Glutamatergic neuron (in vitro differentiated cells): ENCODE results near the gene CHRNB1. TPM values are rescaled to one million over a fixed set of nuclear protein-coding genes. Genes with fewer than 3 reads are reported as not detected.
A peak's percentile ranks its signal among the peaks of the same experiment; 100 is the strongest.

Source experiments
- DNase-seq: peaks from one replicate; pipeline ENCODE4 v3.0.0; 2022
- H3K27ac Mint-ChIP-seq: one replicate; pipeline ENCODE4 v1.8.0; 2020; ENCODE audit warnings: mild to moderate bottlenecking, mixed read lengths, inconsistent platforms; ENCODE audit not compliant: unreplicated experiment
- H3K27me3 Mint-ChIP-seq: one replicate; pipeline ENCODE4 v1.8.0; 2020; ENCODE audit warnings: mild to moderate bottlenecking, moderate library complexity, mixed read lengths, inconsistent platforms; ENCODE audit not compliant: unreplicated experiment
- H3K36me3 Mint-ChIP-seq: one replicate; pipeline ENCODE4 v1.8.0; 2020; ENCODE audit warnings: mild to moderate bottlenecking, mixed read lengths, inconsistent platforms; ENCODE audit not compliant: unreplicated experiment
- H3K4me1 Mint-ChIP-seq: one replicate; pipeline ENCODE4 v1.8.0; 2020; ENCODE audit warnings: mild to moderate bottlenecking, low read depth, mixed read lengths, inconsistent platforms; ENCODE audit not compliant: unreplicated experiment
- H3K4me3 Mint-ChIP-seq: one replicate; pipeline ENCODE4 v1.8.0; 2020; ENCODE audit warnings: mild to moderate bottlenecking, mixed read lengths, inconsistent platforms; ENCODE audit not compliant: unreplicated experiment
- H3K9me3 Mint-ChIP-seq: one replicate; pipeline ENCODE4 v1.8.0; 2020; ENCODE audit warnings: mild to moderate bottlenecking, moderate library complexity, mixed read lengths, inconsistent platforms; ENCODE audit not compliant: unreplicated experiment
- total RNA-seq: library from RNA; stranded (reverse); fragmentation: NEBNext Ultra II Directional; extraction: Animal tissue kit (Norgen Biotek cat#: 25700); gene quantifications from one replicate; pipeline ENCODE4 v1.2.1, GENCODE V29; 2021; ENCODE audit not compliant: unreplicated experiment
- TF ChIP-seq, protein P1 (sequence below): fragments of 200-600 bp; sonication (generic); IDR thresholded peaks from one replicate; pipeline ENCODE4 v1.5.0; 2021; ENCODE audit not compliant: partially characterized antibody, unreplicated experiment

CHRNB1 gene
- total RNA-seq, 1 donor from 2014 or later, result 16.4 TPM

DNA sequence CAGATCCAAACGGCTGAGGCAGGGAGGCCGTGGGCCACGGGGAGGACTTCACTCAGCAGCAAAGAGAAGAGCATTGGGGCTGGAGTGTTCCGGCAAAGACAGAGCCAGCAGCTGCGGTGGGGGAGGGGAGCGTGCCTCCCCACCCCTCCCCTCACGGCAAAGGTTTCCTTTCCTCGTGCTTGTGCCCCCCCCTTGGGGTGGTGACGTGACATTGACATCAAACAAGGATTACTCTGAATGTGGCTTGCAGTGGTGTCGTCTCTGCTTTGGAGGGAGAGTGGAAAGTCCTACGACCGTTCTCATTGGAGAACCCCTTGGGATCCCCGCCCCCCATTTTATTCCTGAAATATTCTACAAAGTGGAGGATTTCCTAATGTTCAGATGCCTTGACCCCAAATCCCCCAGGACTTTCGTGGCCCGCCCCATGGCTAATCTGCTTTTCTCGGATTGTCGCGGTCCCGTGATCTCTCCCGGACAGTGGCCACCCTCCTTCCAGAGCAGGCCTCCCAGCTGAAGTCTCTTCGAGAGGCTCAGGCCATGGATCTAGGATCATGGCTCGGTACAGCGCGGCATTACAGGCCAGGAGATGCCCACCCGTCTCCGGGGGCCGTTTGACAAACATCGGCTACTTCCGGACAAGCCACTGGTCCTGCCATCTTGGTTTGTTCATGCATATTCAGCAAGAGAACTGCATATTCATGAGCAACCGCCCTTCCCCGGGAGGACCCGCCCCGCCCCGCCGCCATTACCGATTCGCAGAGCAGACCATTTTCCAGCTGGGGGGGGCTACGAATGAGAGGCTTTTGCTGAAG, 38.6 kb downstream of the CHRNB1 start:
- peaks cover 23% of the 10 kb centered on the region for H3K9me3 Mint-ChIP-seq
- peak overlapping the region; percentile 97 for H3K27ac Mint-ChIP-seq
- peaks cover 21% of the 10 kb centered on the region for H3K27me3 Mint-ChIP-seq
- peak; percentile 95 for DNase-seq
- no peaks in the 10 kb centered on the region for H3K36me3 Mint-ChIP-seq
- peaks cover 45% of the 10 kb centered on the region for H3K4me1 Mint-ChIP-seq
- peak overlapping the region; percentile 98 for H3K4me3 Mint-ChIP-seq
- TF ChIP-seq, protein P1, sequence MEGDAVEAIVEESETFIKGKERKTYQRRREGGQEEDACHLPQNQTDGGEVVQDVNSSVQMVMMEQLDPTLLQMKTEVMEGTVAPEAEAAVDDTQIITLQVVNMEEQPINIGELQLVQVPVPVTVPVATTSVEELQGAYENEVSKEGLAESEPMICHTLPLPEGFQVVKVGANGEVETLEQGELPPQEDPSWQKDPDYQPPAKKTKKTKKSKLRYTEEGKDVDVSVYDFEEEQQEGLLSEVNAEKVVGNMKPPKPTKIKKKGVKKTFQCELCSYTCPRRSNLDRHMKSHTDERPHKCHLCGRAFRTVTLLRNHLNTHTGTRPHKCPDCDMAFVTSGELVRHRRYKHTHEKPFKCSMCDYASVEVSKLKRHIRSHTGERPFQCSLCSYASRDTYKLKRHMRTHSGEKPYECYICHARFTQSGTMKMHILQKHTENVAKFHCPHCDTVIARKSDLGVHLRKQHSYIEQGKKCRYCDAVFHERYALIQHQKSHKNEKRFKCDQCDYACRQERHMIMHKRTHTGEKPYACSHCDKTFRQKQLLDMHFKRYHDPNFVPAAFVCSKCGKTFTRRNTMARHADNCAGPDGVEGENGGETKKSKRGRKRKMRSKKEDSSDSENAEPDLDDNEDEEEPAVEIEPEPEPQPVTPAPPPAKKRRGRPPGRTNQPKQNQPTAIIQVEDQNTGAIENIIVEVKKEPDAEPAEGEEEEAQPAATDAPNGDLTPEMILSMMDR, result no peak

DNA sequence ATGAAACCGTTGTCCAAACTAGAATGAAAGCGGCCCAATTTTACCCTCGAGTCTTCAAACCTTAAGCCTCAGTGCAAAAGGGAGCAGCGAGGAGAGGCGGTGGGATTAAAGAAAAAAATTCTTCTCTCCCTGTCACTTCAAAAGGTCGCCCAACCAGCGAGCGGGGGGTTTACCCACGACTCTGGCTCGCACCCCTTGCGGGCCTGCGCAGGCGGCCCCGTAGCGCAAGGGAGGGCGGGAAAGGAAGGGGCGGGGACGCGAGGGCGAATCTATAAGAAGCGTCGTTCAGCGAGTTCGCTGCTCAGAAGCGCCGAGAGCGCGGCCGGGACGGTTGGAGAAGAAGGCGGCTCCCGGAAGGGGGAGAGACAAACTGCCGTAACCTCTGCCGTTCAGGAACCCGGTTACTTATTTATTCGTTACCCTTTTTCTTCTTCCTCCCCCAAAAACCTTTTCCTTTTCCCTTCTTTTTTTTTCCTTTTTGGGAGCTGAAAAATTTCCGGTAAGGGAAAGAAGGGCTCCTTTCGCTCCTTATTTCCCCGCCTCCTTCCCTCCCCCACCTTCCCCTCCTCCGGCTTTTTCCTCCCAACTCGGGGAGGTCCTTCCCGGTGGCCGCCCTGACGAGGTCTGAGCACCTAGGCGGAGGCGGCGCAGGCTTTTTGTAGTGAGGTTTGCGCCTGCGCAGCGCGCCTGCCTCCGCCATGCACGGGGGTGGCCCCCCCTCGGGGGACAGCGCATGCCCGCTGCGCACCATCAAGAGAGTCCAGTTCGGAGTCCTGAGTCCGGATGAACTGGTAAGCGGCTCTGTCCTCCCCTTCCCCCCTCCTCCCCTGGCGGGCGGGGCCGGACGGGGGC, 39.4 kb downstream of the CHRNB1 start, which contains the start of gene POLR2A:
Gene POLR2A (plus strand): TSS at position 300 of the 852 bp plus-strand sequence.
- Mint-ChIP-seq H3K36me3 (no peaks in the 10 kb centered on the region), H3K9me3 (peaks cover 22% of the 10 kb centered on the region), H3K27me3 (peaks cover 21% of the 10 kb centered on the region), H3K4me1 (peaks cover 45% of the 10 kb centered on the region), H3K4me3 (peak within 1 kb of the TSS; percentile 98), H3K27ac (peak within 1 kb of the TSS; percentile 97)
- DNase-seq, result peak; percentile 94
- TF ChIP-seq, protein P1, result no peak

DNA sequence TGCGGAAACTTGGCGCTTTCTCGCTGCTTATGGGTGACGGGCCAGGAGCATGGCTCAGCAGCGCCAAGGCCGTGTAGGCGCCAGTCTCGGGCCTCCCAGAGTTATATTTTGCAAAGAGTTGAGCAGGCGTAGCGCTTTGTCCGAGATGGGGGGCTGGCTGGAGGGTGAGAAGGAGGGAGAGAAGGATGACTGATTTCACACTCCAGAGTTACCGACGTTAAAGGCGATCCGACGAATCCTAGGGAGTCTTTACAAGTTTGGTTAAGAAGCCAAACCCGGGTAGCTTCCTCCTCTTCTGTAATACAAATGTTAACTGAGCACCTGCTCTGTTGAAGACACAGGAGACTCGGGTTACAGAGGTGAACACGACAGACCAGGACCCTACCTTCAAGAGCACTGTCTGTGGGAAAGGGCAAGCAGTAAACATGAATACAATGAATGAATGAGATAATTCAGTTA, 40.1 kb downstream of the CHRNB1 start:
- Mint-ChIP-seq H3K27me3 (peaks cover 19% of the 10 kb centered on the region), H3K4me3 (peak overlapping the region; percentile 98), H3K27ac (peak overlapping the region; percentile 76), H3K4me1 (peaks cover 43% of the 10 kb centered on the region), H3K36me3 (no peaks in the 10 kb centered on the region), H3K9me3 (peaks cover 20% of the 10 kb centered on the region)
- TF ChIP-seq, protein P1, result no peak
- no peak for DNase-seq

DNA sequence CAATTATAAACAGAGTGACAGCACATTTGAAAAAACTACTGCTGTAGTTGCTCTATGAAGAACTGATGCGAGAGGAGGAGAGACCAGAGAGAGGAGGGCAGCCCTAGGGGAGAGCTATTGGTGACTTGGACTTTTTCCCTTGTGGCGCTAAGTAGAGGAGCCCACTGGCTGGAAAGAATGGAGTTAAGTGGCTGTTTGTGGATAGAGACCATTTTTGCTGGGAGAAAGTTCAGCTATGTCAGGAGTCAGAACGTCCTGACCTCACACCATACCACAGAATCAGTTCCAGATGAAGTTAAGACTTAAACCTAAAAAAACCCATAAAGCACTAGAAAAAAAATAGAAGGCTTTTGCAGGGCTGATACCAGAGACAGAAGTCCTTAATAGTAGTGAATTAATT, 41.3 kb downstream of the CHRNB1 start:
- TF ChIP-seq, protein P1, result no peak
- H3K36me3 Mint-ChIP-seq, result no peaks in the 10 kb centered on the region
- H3K4me1 Mint-ChIP-seq, result peaks cover 41% of the 10 kb centered on the region
- no peak for DNase-seq
- H3K27me3 Mint-ChIP-seq, result peaks cover 15% of the 10 kb centered on the region
- peaks cover 16% of the 10 kb centered on the region for H3K9me3 Mint-ChIP-seq
- H3K27ac Mint-ChIP-seq, result no peak overlapping the region
- H3K4me3 Mint-ChIP-seq, result peak overlapping the region; percentile 83
